ES-I3 (cell line): ENCODE results near the gene SNX22.
A peak's percentile ranks its signal among the peaks of the same experiment; 100 is the strongest.

Source experiments
- H3K36me3 ChIP-seq: 2 replicates; pipeline ENCODE4 v1.6.1; 2013; ENCODE audit warnings: mild to moderate bottlenecking, low read length, control low read depth, moderate library complexity; ENCODE audit not compliant: insufficient read depth
- H3K4me1 ChIP-seq: 2 replicates; pipeline ENCODE4 v1.6.1; 2013; ENCODE audit warnings: mild to moderate bottlenecking, control low read depth, low read length; ENCODE audit not compliant: insufficient read depth
- H3K9ac ChIP-seq: 2 replicates; pipeline ENCODE4 v1.6.1; 2013; ENCODE audit warnings: low read depth, mild to moderate bottlenecking, low read length, moderate library complexity
- H3K9me3 ChIP-seq: 2 replicates; pipeline ENCODE4 v1.6.1; 2013; ENCODE audit warnings: mild to moderate bottlenecking, low read length, moderate library complexity; ENCODE audit not compliant: control insufficient read depth, insufficient read depth

The SNX22 gene

GRCh38 chr15:64144565-64145281 is 6.8 kb upstream of the SNX22 start:
- Histone ChIP-seq H3K4me1 (no peaks in the 10 kb centered on the region), H3K9ac (no peak overlapping the region), H3K36me3 (no peaks in the 10 kb centered on the region), H3K9me3 (no peaks in the 10 kb centered on the region)

- Histone ChIP-seq H3K9me3 (no peaks in the 10 kb centered on the region), H3K4me1 (no peaks in the 10 kb centered on the region), H3K9ac (no peak overlapping the region), H3K36me3 (no peaks in the 10 kb centered on the region)
Measured at GRCh38 chr15:64146041-64146440, 5.5 kb upstream of the SNX22 start.

- H3K9me3 ChIP-seq = no peaks in the 10 kb centered on the region
- H3K9ac ChIP-seq = no peak overlapping the region
- no peaks in the 10 kb centered on the region for H3K4me1 ChIP-seq
- H3K36me3 ChIP-seq = no peaks in the 10 kb centered on the region
Measured at GRCh38 chr15:64146520-64146884, 5.0 kb upstream of the SNX22 start.

- no peaks in the 10 kb centered on the region for H3K36me3 ChIP-seq
- no peak overlapping the region for H3K9ac ChIP-seq
- no peaks in the 10 kb centered on the region for H3K4me1 ChIP-seq
- H3K9me3 ChIP-seq = no peaks in the 10 kb centered on the region
Measured at GRCh38 chr15:64146885-64147681, 4.4 kb upstream of the SNX22 start.

- Histone ChIP-seq H3K9me3 (no peaks in the 10 kb centered on the region), H3K4me1 (no peaks in the 10 kb centered on the region), H3K9ac (no peak overlapping the region), H3K36me3 (no peaks in the 10 kb centered on the region)
Measured at GRCh38 chr15:64148168-64148567, 3.4 kb upstream of the SNX22 start.

- no peaks in the 10 kb centered on the region for H3K36me3 ChIP-seq
- no peaks in the 10 kb centered on the region for H3K9me3 ChIP-seq
- no peaks in the 10 kb centered on the region for H3K4me1 ChIP-seq
- no peak overlapping the region for H3K9ac ChIP-seq
Measured at GRCh38 chr15:64148581-64148980, 3.0 kb upstream of the SNX22 start.

GRCh38 chr15:64149424-64149823 is 2.1 kb upstream of the SNX22 start:
- no peaks in the 10 kb centered on the region for H3K9me3 ChIP-seq
- H3K4me1 ChIP-seq = no peaks in the 10 kb centered on the region
- H3K36me3 ChIP-seq = no peaks in the 10 kb centered on the region
- H3K9ac ChIP-seq = no peak overlapping the region

GRCh38 chr15:64149893-64150578 is 1.5 kb upstream of the SNX22 start:
- no peaks in the 10 kb centered on the region for H3K4me1 ChIP-seq
- no peaks in the 10 kb centered on the region for H3K9me3 ChIP-seq
- no peak overlapping the region for H3K9ac ChIP-seq
- H3K36me3 ChIP-seq = no peaks in the 10 kb centered on the region

GRCh38 chr15:64152507-64153387 is 1.2 kb downstream of the SNX22 start:
- Histone ChIP-seq H3K9me3 (no peaks in the 10 kb centered on the region), H3K9ac (peak overlapping the region; percentile 73), H3K4me1 (no peaks in the 10 kb centered on the region), H3K36me3 (peaks cover 13% of the 10 kb centered on the region)

GRCh38 chr15:64153480-64154367 is 2.2 kb downstream of the SNX22 start:
- H3K9me3 ChIP-seq = no peaks in the 10 kb centered on the region
- peak overlapping the region; percentile 73; the same call in 1 of the 2 replicates for H3K9ac ChIP-seq
- H3K36me3 ChIP-seq = peaks cover 19% of the 10 kb centered on the region
- no peaks in the 10 kb centered on the region for H3K4me1 ChIP-seq

GRCh38 chr15:64155802-64156651 is 4.5 kb downstream of the SNX22 start:
- no peaks in the 10 kb centered on the region for H3K9me3 ChIP-seq
- H3K9ac ChIP-seq = no peak overlapping the region
- H3K4me1 ChIP-seq = no peaks in the 10 kb centered on the region
- peaks cover 32% of the 10 kb centered on the region for H3K36me3 ChIP-seq

GRCh38 chr15:64156652-64157331 is 5.3 kb downstream of the SNX22 start:
- H3K36me3 ChIP-seq = peaks cover 32% of the 10 kb centered on the region
- H3K9ac ChIP-seq = no peak overlapping the region
- no peaks in the 10 kb centered on the region; the same call in 1 of the 2 replicates for H3K4me1 ChIP-seq

More at GRCh38 chr15:64156652-64157331, 5.3 kb downstream of the SNX22 start:
- no peaks in the 10 kb centered on the region for H3K9me3 ChIP-seq
